Smooth muscle cell (in vitro differentiated cells): ENCODE data around the gene CLEC1A. TPM values are rescaled to one million over a fixed set of nuclear protein-coding genes. Genes with fewer than 3 reads are reported as not detected.

Source experiments
- DNase-seq: peaks from one replicate; lab custom pipeline; 2025; ENCODE audit not compliant: unreplicated experiment; lab: John Stamatoyannopoulos, UW
- H2AFZ ChIP-seq: fragments of 200-600 bp; sonication (generic); 2 replicates; pipeline ENCODE4 v1.6.0; 2016; ENCODE audit warnings: antibody characterized with exemption, low read depth, mild to moderate bottlenecking
- H3F3A ChIP-seq: fragments of 200-600 bp; sonication (generic); 2 replicates; pipeline ENCODE4 v1.6.0; 2017; ENCODE audit warnings: antibody characterized with exemption, low read depth
- H3K27ac ChIP-seq: fragments of 200-600 bp; sonication (generic); 2 replicates; pipeline ENCODE4 v1.5.1; 2016; ENCODE audit warnings: low read depth, mild to moderate bottlenecking
- H3K27me3 ChIP-seq: fragments of 200-600 bp; sonication (generic); 2 replicates; pipeline ENCODE4 v1.6.1; 2016; ENCODE audit warnings: low read depth, mild to moderate bottlenecking
- H3K36me3 ChIP-seq: fragments of 200-600 bp; sonication (generic); 2 replicates; pipeline ENCODE4 v1.5.1; 2016; ENCODE audit warnings: low read depth
- H3K4me1 ChIP-seq: fragments of 200-600 bp; sonication (generic); 2 replicates; pipeline ENCODE4 v1.5.1; 2016; ENCODE audit warnings: low read depth
- H3K4me2 ChIP-seq: fragments of 200-600 bp; sonication (generic); 2 replicates; pipeline ENCODE4 v1.6.0; 2016; ENCODE audit warnings: mild to moderate bottlenecking
- H3K4me3 ChIP-seq: fragments of 200-600 bp; sonication (generic); 2 replicates; pipeline ENCODE4 v1.5.1; 2016; ENCODE audit warnings: mild to moderate bottlenecking
- H3K79me2 ChIP-seq: fragments of 200-600 bp; sonication (generic); 2 replicates; pipeline ENCODE4 v1.6.0; 2016; ENCODE audit warnings: low read depth, mild to moderate bottlenecking
- H3K9ac ChIP-seq: fragments of 200-600 bp; sonication (generic); 2 replicates; pipeline ENCODE4 v1.6.0; 2016; ENCODE audit warnings: low read depth
- H3K9me3 ChIP-seq: fragments of 200-600 bp; sonication (generic); replicated peaks from 2 replicates; pipeline ENCODE4 v1.5.1; 2016; ENCODE audit warnings: low read depth
- H4K20me1 ChIP-seq: fragments of 200-600 bp; sonication (generic); 2 replicates; pipeline ENCODE4 v1.6.0; 2016; ENCODE audit warnings: low read depth
- CTCF ChIP-seq: fragments of 200-600 bp; sonication (generic); IDR thresholded peaks from 2 replicates; pipeline ENCODE4 v1.5.1; 2017; ENCODE audit warnings: borderline replicate concordance, mild to moderate bottlenecking, antibody characterized with exemption; ENCODE audit not compliant: insufficient read depth, poor library complexity, severe bottlenecking
- WGBS: methylation state at CpG from one replicate; pipeline ENCODE4 v1.1.7; 2016; ENCODE audit warnings: low lambda C conversion rate; 5-methylcytosine and 5-hydroxymethylcytosine counted together
- polyA plus RNA-seq: library from polyadenylated mRNA; unstranded; fragments of >200 nt; fragmentation: Nextera tagmentation; extraction: Ambion mirVana; gene quantifications from 2 replicates; pipeline ENCODE4 v1.2.1, GENCODE V29; 2016
- total RNA-seq: library from RNA; depleted of rRNA; stranded (reverse); fragments of >200 nt; gene quantifications from 2 replicates; pipeline ENCODE4 v1.2.3, GENCODE V29; 2014

The CLEC1A gene
- total and polyA plus RNA-seq, 2 experiments from 2014 or later = not detected

GRCh38 chr12:10094646-10095395 lies 4.0 kb downstream of the CLEC1A start:
- no peaks in the 10 kb centered on the region for H3F3A ChIP-seq
- H3K27me3 ChIP-seq = no peaks in the 10 kb centered on the region
- DNase-seq = no peak
- no peak overlapping the region for H3K4me3 ChIP-seq
- no peaks in the 10 kb centered on the region for H3K4me1 ChIP-seq
- no peak overlapping the region for H3K27ac ChIP-seq
- no peak overlapping the region for H3K9ac ChIP-seq
- H2AFZ ChIP-seq = no peak overlapping the region
- no peak overlapping the region for H3K4me2 ChIP-seq
- no peaks in the 10 kb centered on the region for H4K20me1 ChIP-seq
- TF ChIP-seq CTCF = no peak
- no peaks in the 10 kb centered on the region for H3K36me3 ChIP-seq
- 84% methylated on average over 4 of the region's 4 CpGs for WGBS
- H3K79me2 ChIP-seq = no peaks in the 10 kb centered on the region
- no peaks in the 10 kb centered on the region for H3K9me3 ChIP-seq

GRCh38 chr12:10088955-10089900 lies 9.6 kb downstream of the CLEC1A start:
- Histone ChIP-seq H3K27me3 (no peaks in the 10 kb centered on the region), H2AFZ (no peak overlapping the region), H3F3A (no peaks in the 10 kb centered on the region), H3K9ac (no peak overlapping the region), H3K79me2 (no peaks in the 10 kb centered on the region), H3K4me2 (no peak overlapping the region), H3K9me3 (no peaks in the 10 kb centered on the region), H3K4me1 (no peaks in the 10 kb centered on the region), H3K4me3 (no peak overlapping the region), H3K27ac (no peak overlapping the region), H4K20me1 (no peaks in the 10 kb centered on the region), H3K36me3 (no peaks in the 10 kb centered on the region)
- no peak for TF ChIP-seq CTCF
- 64% methylated on average over 8 of the region's 8 CpGs for WGBS
- DNase-seq = no peak

- Histone ChIP-seq H3K4me3 (no peak overlapping the region), H3K4me2 (no peak overlapping the region), H2AFZ (no peak overlapping the region), H3K4me1 (no peaks in the 10 kb centered on the region), H3K27ac (no peak overlapping the region), H3K36me3 (no peaks in the 10 kb centered on the region), H3K79me2 (no peaks in the 10 kb centered on the region), H3K27me3 (no peaks in the 10 kb centered on the region), H3K9me3 (no peaks in the 10 kb centered on the region), H3K9ac (no peak overlapping the region), H3F3A (no peaks in the 10 kb centered on the region), H4K20me1 (no peaks in the 10 kb centered on the region)
- no peak for DNase-seq
- no peak for TF ChIP-seq CTCF
Measured at GRCh38 chr12:10088031-10088430, 10.8 kb downstream of the CLEC1A start.
